Ascending aorta (tissue), 2 donors: ENCODE data around the gene DCST2. TPM values are rescaled to one million over a fixed set of nuclear protein-coding genes. Genes with fewer than 3 reads are reported as not detected.

Experiments
- DNase-seq, 2 donors: peaks; one replicate each; pipeline ENCODE4 v3.0.0-alpha.2; 2019; ENCODE audit warnings: low spot score in 2 of 2
- H3K27ac ChIP-seq, 2 donors: fragments of 200-600 bp; sonication (generic); one replicate each; pipeline ENCODE4 v1.5.1; 2016 to 2017; ENCODE audit warnings: mild to moderate bottlenecking in 1 of 2
- H3K27me3 ChIP-seq: fragments of 200-600 bp; sonication (generic); one replicate; pipeline ENCODE4 v1.5.1; 2017
- H3K36me3 ChIP-seq, 2 donors: fragments of 200-600 bp; sonication (generic); one replicate each; pipeline ENCODE4 v1.5.1; 2016
- H3K4me1 ChIP-seq, 2 donors: fragments of 200-600 bp; sonication (generic); one replicate each; pipeline ENCODE4 v1.5.1; 2016 to 2017; ENCODE audit warnings: mild to moderate bottlenecking in 1 of 2
- H3K4me3 ChIP-seq, 2 donors: fragments of 200-600 bp; sonication (generic); one replicate each; pipeline ENCODE4 v1.5.1; 2016 to 2017; ENCODE audit warnings: mild to moderate bottlenecking in 1 of 2
- H3K9me3 ChIP-seq, 2 donors: fragments of 200-600 bp; sonication (generic); one replicate each; pipeline ENCODE4 v1.5.1; 2016
- intact Hi-C: fragments of 100-400 bp; cut with DNase I; formaldehyde crosslinking; loops from one replicate; pipeline ENCODE4 v1.15.1; 2023
- total RNA-seq: library from RNA; depleted of rRNA; stranded (reverse); fragments of >200 nt; gene quantifications from one replicate; pipeline ENCODE4 v1.1.0, GENCODE V29; 2016
- TF ChIP-seq, protein P1 (sequence below), 3 experiments: fragments of 200-600 bp in 2 of 3; fragments of 450-650 bp in 1 of 3; sonication (generic) in 2 of 3; IDR thresholded peaks; one replicate each; pipeline ENCODE4 v1.5.1; 2016 to 2019; ENCODE audit warnings: antibody characterized with exemption in 3 of 3, mild to moderate bottlenecking in 1 of 3, moderate library complexity in 1 of 3

The DCST2 gene
- total RNA-seq, 1 donor from 2014 or later, result 0.64 TPM

DNA sequence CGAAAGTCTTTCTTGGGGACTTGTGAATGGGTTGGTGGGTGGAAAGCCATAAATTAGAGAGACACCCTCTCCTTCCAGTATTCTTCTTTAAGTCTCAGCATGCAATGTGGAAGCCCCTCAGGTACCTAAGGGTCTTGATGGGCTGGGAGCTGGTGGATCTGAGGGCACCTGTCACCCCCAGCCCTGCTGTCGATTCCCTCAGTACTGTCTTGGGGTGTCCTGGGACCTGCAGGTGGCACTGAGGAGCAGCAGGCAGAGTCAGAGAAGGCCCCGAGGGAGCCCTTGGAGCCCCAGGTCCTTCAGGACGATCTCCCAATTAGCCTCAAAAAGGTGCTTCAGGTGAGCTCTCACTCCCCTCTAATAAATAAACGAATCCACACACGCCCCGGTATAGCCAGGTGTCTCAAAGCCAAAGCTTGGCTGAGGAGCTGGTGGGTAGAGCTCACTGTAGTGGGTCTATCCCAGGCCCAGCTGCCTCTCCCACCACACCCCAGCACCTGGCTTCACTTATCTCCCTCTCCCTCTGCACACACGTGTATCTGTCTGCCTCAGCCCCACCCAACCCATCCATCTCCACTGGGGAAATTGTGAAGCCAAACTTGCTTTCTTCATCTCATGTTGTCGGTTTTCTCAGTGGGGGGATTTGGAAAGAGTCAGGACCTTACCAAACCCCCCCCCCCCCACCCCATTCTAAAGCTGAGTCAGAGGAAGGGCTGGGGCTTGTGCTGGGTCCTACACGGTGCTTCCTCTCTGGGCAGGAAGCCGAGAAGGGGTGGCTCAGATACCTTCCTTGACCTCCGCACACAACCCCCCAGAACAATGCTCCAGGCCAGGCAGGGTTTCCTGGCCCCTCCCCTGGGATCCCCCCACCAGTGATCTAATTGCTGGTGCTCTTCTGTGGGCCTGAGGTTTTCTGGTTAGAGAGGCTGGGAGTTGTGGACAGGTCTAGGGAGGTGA is 19.1 kb upstream of the DCST2 start:
- peaks cover 21 to 34% of the 10 kb centered on the region in 2 donors for H3K36me3 ChIP-seq
- peak overlapping the region; percentile 69 to 80 for H3K4me3 ChIP-seq
- peak overlapping the region; percentile 8 to 83 for H3K27ac ChIP-seq
- TF ChIP-seq, protein P1, sequence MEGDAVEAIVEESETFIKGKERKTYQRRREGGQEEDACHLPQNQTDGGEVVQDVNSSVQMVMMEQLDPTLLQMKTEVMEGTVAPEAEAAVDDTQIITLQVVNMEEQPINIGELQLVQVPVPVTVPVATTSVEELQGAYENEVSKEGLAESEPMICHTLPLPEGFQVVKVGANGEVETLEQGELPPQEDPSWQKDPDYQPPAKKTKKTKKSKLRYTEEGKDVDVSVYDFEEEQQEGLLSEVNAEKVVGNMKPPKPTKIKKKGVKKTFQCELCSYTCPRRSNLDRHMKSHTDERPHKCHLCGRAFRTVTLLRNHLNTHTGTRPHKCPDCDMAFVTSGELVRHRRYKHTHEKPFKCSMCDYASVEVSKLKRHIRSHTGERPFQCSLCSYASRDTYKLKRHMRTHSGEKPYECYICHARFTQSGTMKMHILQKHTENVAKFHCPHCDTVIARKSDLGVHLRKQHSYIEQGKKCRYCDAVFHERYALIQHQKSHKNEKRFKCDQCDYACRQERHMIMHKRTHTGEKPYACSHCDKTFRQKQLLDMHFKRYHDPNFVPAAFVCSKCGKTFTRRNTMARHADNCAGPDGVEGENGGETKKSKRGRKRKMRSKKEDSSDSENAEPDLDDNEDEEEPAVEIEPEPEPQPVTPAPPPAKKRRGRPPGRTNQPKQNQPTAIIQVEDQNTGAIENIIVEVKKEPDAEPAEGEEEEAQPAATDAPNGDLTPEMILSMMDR (IDR thresholded peaks at IDR 0.05), result peak in 2 of 3 experiments; percentile 10 to 29
- H3K4me1 ChIP-seq, result peaks cover 0 to 20% of the 10 kb centered on the region in 2 donors
- intact Hi-C loops, result loop anchor here (5.0 kb wide), 1 partner anchor 495 kb away; the partner anchor contains the start of gene UBE2Q1
- no peak for DNase-seq
- no peaks in the 10 kb centered on the region for H3K27me3 ChIP-seq
- H3K9me3 ChIP-seq, result no peaks in the 10 kb centered on the region

DNA sequence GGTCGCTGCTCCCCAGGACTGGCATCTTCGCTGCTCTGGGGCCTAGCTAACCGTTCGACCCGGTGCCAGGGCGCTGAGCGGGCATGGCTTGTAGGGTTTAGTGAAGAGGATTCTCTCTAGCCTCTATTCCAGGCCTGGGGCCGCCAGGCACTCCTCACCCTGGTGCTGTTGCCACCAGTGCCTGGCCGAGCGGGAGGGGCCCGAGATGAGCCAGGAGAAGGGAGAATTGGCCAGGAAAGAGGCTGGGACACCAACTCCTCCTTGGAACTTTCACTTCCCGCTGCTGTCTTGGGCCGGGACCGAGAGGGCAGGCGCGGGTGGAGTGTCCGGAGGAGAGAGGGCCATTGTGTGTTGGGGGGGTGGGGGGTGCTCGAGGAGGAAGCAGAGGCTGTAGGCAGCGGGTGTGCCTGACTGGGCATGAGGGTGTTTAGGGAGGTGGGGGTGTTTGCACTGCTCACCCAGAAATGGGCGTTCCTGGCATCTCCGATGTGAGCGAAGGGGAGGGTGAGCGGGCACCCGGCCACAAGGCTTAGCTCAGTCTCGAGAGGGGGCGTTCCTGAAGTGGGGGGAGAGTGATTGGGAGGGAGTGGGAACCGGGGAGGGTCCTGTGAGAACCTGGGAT is 18.3 kb upstream of the DCST2 start:
- DNase-seq, result peak in 1 of 2 donors; percentile 81
- Histone ChIP-seq H3K4me3 (peak overlapping the region; percentile 69 to 80), H3K4me1 (peaks cover 0 to 20% of the 10 kb centered on the region in 2 donors), H3K27ac (peak overlapping the region; percentile 83 to 86), H3K36me3 (peaks cover 13 to 26% of the 10 kb centered on the region in 2 donors), H3K9me3 (no peaks in the 10 kb centered on the region), H3K27me3 (no peaks in the 10 kb centered on the region)
- intact Hi-C loops, result loop anchor here (2.0 to 5.0 kb wide), 4 partner anchors 33 to 495 kb away; partner anchors contain the start of genes CKS1B, UBE2Q1 and ZBTB7B
- TF ChIP-seq, protein P1 (IDR thresholded peaks at IDR 0.05), result no peak

DNA sequence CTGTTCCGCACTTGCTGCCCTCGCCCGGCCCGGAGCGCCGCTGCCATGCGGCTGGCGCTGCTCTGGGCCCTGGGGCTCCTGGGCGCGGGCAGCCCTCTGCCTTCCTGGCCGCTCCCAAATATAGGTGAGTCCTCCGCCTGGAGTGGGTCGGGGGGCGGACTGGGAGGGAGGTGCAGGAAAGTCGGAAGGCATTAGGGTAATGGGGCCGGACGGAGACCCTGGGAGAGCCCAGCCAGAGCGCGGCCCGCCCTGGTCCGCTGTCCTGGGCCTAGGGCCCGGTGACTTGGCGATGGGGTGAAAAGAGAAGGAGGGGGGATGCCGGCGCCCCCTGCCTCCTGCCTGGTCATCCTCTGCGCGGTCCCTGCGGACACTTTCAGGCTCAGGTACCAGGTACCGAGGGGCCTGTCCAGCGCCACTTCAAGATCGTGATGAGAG is 17.8 kb upstream of the DCST2 start:
- intact Hi-C loops, result loop anchor here (2.0 to 5.0 kb wide), 4 partner anchors 33 to 494 kb away; partner anchors contain the start of genes CKS1B, UBE2Q1 and ZBTB7B
- no peak for DNase-seq

DNA sequence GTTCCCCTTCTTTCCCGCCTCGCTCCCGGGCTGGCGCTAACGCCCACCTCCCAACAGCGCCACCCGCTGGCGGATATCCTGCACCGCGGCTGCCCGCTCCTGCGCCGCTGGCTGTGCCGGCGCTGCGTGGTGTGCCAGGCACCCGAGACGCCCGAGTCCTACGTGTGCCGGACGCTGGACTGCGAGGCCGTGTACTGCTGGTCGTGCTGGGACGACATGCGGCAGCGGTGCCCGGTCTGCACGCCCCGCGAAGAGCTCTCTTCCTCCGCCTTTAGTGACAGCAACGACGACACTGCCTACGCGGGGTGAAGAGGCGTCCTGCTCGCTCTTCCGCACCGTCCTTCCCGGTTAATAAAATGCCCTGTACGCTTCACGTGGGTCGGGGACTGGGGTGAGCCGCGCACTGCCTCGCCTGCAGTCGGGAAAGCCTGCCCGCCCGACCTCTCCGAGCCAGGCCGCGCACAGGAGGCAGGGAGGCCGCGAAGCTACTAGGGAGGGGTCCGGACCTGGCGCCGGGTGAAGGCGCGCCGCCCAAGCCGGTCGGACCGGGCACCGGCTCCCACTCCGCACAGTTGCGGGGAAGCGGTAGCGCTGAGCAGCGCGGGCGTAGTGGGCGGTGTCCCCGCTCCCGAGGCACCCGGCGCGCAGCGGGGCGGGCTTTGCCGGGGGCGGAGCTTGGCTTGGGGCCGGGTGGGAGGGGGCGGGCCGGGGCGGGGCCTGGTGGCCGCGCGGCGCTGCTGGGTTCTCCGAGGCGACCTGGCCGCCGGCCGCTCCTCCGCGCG is 17.2 kb upstream of the DCST2 start, which contains the start of gene ADAM15:
TSS of gene ADAM15 (plus strand) at position 757 of the 782 bp plus-strand sequence. CDS start 71 bp downstream, outside the sequence.
- Histone ChIP-seq H3K36me3 (peaks cover 4 to 14% of the 10 kb centered on the region in 2 donors), H3K4me3 (peak within 1 kb of the TSS; percentile 69 to 80), H3K27me3 (no peaks in the 10 kb centered on the region), H3K4me1 (peaks cover 0 to 20% of the 10 kb centered on the region in 2 donors), H3K9me3 (no peaks in the 10 kb centered on the region), H3K27ac (peak within 1 kb of the TSS; percentile 83 to 86)
- peak in 1 of 2 donors; percentile 90 for DNase-seq
- intact Hi-C loops, result loop anchor here (2.0 to 5.0 kb wide), 4 partner anchors 34 to 493 kb away; partner anchors contain the start of genes CKS1B, UBE2Q1 and ZBTB7B
- TF ChIP-seq, protein P1 (IDR thresholded peaks at IDR 0.05), result peak; percentile 87 to 97 (median 88)

More for the DNA sequence above, 17.8 kb upstream of the DCST2 start:
- peak overlapping the region; percentile 69 to 80 for H3K4me3 ChIP-seq
- H3K27ac ChIP-seq, result peak overlapping the region; percentile 83 to 86
- no peaks in the 10 kb centered on the region for H3K27me3 ChIP-seq
- H3K9me3 ChIP-seq, result no peaks in the 10 kb centered on the region
- TF ChIP-seq, protein P1 (IDR thresholded peaks at IDR 0.05), result no peak
- H3K36me3 ChIP-seq, result peaks cover 10 to 21% of the 10 kb centered on the region in 2 donors
- H3K4me1 ChIP-seq, result peaks cover 0 to 20% of the 10 kb centered on the region in 2 donors
